OCI-LY1 (cell line): ENCODE measurements around the gene PDZRN3.

Experiments
- CTCF ChIP-seq: fragments of 200-600 bp; sonication (generic), shearing (Covaris generic); IDR thresholded peaks from 2 replicates; pipeline ENCODE4 v1.5.1; 2017; ENCODE audit warnings: mild to moderate bottlenecking, antibody characterized with exemption, low read length, moderate library complexity, mixed read lengths
- EZH2 ChIP-seq: fragments of 200-600 bp; sonication (generic), shearing (Covaris generic); IDR thresholded peaks from 2 replicates; pipeline ENCODE4 v1.8.0; 2017; ENCODE audit warnings: borderline replicate concordance, mixed run types, mild to moderate bottlenecking, antibody characterized with exemption, low read length, moderate library complexity, mixed read lengths

- TF ChIP-seq EZH2 (no peak), CTCF (no peak)
These were observed 81.3 kb downstream of the PDZRN3 start for GRCh38 chr3:73543412-73543811.
